GM23338 (cell line): ENCODE measurements around the gene TOMM70.

Source experiments
- CREB1 ChIP-seq: fragments of 250-450 bp; sonication (Bioruptor Pico); IDR thresholded peaks from 2 replicates; pipeline ENCODE4 v1.5.0; 2020; ENCODE audit warnings: low read depth, mild to moderate bottlenecking, moderate library complexity
- EZH2 ChIP-seq: fragments of 200-600 bp; sonication (generic); IDR thresholded peaks from one replicate; pipeline ENCODE4 v1.8.0; 2017; ENCODE audit warnings: antibody characterized with exemption, mild to moderate bottlenecking, low read depth; ENCODE audit not compliant: unreplicated experiment
- EZH2phosphoT487 ChIP-seq: fragments of 200-600 bp; sonication (generic); IDR thresholded peaks from one replicate; pipeline ENCODE4 v1.8.1; 2018; ENCODE audit warnings: antibody characterized with exemption; ENCODE audit not compliant: unreplicated experiment
- JUNB ChIP-seq: IDR thresholded peaks from one replicate; pipeline ENCODE4 v1.6.1; 2016; ENCODE audit warnings: antibody characterized with exemption; ENCODE audit not compliant: unreplicated experiment
- POLR2AphosphoS5 ChIP-seq: IDR thresholded peaks from 2 replicates; pipeline ENCODE4 v1.6.1; 2016; ENCODE audit warnings: antibody characterized with exemption, low read depth
- TF ChIP-seq, protein P1 (sequence below): IDR thresholded peaks from one replicate; pipeline ENCODE4 v1.6.1; 2018; ENCODE audit warnings: antibody characterized with exemption; ENCODE audit not compliant: unreplicated experiment
- TF ChIP-seq, protein P2 (sequence below), 2 experiments: fragments of 200-600 bp in 1 of 2; sonication (generic) in 1 of 2; conservative IDR thresholded peaks; 2 replicates each; pipeline versions ENCODE4 v1.5.1 to v1.6.1; 2016 to 2017; ENCODE audit warnings: antibody characterized with exemption in 2 of 2, low read depth in 2 of 2, mild to moderate bottlenecking in 2 of 2, moderate library complexity in 1 of 2

DNA sequence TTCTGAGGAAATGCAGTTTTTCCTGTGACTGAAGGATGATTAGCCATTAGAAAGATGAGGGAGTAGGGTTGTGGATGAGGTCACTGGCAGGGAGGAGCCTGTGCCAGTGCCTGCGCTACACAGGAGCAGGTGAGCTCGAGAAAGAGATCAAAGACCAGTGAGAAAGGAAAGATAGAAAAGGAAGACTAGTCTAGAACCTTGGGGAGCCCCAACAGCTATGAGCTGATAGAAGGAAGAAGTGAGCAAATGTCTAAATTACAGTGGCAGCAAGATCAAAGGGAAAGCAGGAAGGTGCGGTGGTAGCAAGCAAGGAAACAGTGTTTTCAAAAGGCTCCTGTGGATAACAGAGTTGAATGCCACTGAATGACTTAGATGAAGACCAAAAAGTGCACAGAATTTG lies 40.0 kb upstream of the TOMM70 start:
- TF ChIP-seq, protein P1, sequence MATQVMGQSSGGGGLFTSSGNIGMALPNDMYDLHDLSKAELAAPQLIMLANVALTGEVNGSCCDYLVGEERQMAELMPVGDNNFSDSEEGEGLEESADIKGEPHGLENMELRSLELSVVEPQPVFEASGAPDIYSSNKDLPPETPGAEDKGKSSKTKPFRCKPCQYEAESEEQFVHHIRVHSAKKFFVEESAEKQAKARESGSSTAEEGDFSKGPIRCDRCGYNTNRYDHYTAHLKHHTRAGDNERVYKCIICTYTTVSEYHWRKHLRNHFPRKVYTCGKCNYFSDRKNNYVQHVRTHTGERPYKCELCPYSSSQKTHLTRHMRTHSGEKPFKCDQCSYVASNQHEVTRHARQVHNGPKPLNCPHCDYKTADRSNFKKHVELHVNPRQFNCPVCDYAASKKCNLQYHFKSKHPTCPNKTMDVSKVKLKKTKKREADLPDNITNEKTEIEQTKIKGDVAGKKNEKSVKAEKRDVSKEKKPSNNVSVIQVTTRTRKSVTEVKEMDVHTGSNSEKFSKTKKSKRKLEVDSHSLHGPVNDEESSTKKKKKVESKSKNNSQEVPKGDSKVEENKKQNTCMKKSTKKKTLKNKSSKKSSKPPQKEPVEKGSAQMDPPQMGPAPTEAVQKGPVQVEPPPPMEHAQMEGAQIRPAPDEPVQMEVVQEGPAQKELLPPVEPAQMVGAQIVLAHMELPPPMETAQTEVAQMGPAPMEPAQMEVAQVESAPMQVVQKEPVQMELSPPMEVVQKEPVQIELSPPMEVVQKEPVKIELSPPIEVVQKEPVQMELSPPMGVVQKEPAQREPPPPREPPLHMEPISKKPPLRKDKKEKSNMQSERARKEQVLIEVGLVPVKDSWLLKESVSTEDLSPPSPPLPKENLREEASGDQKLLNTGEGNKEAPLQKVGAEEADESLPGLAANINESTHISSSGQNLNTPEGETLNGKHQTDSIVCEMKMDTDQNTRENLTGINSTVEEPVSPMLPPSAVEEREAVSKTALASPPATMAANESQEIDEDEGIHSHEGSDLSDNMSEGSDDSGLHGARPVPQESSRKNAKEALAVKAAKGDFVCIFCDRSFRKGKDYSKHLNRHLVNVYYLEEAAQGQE: no peak
- TF ChIP-seq, protein P2, sequence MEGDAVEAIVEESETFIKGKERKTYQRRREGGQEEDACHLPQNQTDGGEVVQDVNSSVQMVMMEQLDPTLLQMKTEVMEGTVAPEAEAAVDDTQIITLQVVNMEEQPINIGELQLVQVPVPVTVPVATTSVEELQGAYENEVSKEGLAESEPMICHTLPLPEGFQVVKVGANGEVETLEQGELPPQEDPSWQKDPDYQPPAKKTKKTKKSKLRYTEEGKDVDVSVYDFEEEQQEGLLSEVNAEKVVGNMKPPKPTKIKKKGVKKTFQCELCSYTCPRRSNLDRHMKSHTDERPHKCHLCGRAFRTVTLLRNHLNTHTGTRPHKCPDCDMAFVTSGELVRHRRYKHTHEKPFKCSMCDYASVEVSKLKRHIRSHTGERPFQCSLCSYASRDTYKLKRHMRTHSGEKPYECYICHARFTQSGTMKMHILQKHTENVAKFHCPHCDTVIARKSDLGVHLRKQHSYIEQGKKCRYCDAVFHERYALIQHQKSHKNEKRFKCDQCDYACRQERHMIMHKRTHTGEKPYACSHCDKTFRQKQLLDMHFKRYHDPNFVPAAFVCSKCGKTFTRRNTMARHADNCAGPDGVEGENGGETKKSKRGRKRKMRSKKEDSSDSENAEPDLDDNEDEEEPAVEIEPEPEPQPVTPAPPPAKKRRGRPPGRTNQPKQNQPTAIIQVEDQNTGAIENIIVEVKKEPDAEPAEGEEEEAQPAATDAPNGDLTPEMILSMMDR (conservative IDR thresholded peaks at IDR 0.05; ENCODE audit: low read depth in 2 of 2): no peak
- TF ChIP-seq CREB1 (CRISPR knock-in tag) (no peak), EZH2phosphoT487 (no peak), EZH2 (no peak), JUNB (no peak), POLR2AphosphoS5 (no peak)
